Osteoblast (primary cell): ENCODE results near the gene NFAT5. TPM values are rescaled to one million over a fixed set of nuclear protein-coding genes. Genes with fewer than 3 reads are reported as not detected.

ENCODE experiments used
- DNase-seq: peaks from one replicate; pipeline ENCODE4 v3.0.0; 2011; ENCODE audit warnings: low spot score, mixed read lengths; ENCODE audit not compliant: insufficient read length; ENCODE audit errors: missing footprints
- H2AFZ ChIP-seq: 2 replicates; pipeline ENCODE4 v1.6.0; 2011; ENCODE audit warnings: mild to moderate bottlenecking, low read length
- H3K27ac ChIP-seq: 2 replicates; pipeline ENCODE4 v1.5.1; 2011; ENCODE audit warnings: mild to moderate bottlenecking, low read depth, low read length, moderate library complexity
- H3K27me3 ChIP-seq: 2 replicates; pipeline ENCODE4 v1.6.0; 2012; ENCODE audit warnings: mild to moderate bottlenecking, control low read depth, inconsistent platforms, low read length, moderate library complexity; ENCODE audit not compliant: insufficient read depth
- H3K36me3 ChIP-seq: 2 replicates; pipeline ENCODE4 v1.5.1; 2011; ENCODE audit warnings: mild to moderate bottlenecking, low read length, control low read depth, moderate library complexity; ENCODE audit not compliant: insufficient read depth
- H3K4me1 ChIP-seq: 2 replicates; pipeline ENCODE4 v1.5.1; 2011; ENCODE audit warnings: mild to moderate bottlenecking, low read length, control low read depth, moderate library complexity; ENCODE audit not compliant: insufficient read depth
- H3K4me2 ChIP-seq: 2 replicates; pipeline ENCODE4 v1.6.0; 2011; ENCODE audit warnings: mild to moderate bottlenecking, low read length; ENCODE audit not compliant: insufficient read depth
- H3K4me3 ChIP-seq: fragments of 200-600 bp; sonication (generic); 3 replicates; pipeline ENCODE4 v1.5.1; 2012; ENCODE audit warnings: mild to moderate bottlenecking, low read length, inconsistent platforms; ENCODE audit not compliant: insufficient read depth
- H3K79me2 ChIP-seq: 2 replicates; pipeline ENCODE4 v1.6.0; 2012; ENCODE audit warnings: mild to moderate bottlenecking, low read length, control low read depth, inconsistent platforms; ENCODE audit not compliant: insufficient read depth
- H3K9me3 ChIP-seq: 2 replicates; pipeline ENCODE4 v1.5.1; 2011; ENCODE audit warnings: low read depth, low read length, control low read depth
- H4K20me1 ChIP-seq: 2 replicates; pipeline ENCODE4 v1.6.0; 2012; ENCODE audit warnings: mild to moderate bottlenecking, low read length, control low read depth; ENCODE audit not compliant: insufficient read depth
- total RNA-seq: library from RNA; depleted of rRNA; stranded (reverse); fragments of >200 nt; gene quantifications from 2 replicates; pipeline ENCODE4 v1.2.3, GENCODE V29; 2012
- TF ChIP-seq, protein P1 (sequence below): IDR thresholded peaks from 2 replicates; pipeline ENCODE4 v1.5.1; 2011; ENCODE audit warnings: mild to moderate bottlenecking, low read depth, low read length, moderate library complexity; ENCODE audit errors: extremely low read depth

Gene NFAT5
- total RNA-seq, 1 donor: 29.3 TPM

DNA sequence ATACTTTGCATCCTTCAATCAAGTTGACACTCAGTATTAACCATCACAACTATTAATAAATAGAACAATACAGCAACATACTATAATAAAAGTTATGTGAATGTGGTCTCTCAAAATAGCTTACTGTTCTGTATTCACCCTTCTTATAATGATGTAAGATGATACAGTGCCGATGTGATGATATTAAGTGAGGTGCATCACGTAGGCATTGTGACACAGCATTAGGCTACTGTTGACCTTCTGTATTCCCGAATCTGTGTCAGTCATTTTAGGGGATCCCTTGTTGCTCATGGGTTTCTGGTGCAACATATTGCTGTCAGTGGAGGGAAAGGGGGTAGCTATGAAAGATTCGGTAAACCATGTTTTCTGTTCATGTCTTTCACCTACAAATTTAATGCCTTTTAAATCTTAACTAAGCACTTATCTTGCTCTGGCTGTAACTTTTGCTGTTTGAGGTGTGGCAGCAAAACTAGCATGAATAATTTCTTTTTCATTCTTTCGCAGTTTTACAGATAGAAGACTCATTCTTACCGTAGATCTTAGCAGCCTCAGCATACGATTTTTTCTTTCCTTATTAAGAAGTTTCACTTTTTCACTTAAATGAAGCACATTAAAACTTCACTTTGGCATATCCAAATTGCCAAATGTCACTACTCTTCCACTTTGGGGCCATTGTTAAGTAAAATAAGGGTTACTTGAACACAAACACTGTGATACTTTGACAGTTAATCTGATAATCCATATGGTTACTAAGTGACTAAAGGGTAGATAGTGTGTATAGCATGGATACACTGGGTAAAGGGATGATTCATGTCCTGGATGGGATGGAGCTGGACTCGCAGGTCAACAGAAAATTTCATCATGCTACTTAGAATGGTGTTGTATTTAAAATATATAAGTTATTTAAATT lies 29.6 kb downstream of the NFAT5 start:
- Histone ChIP-seq H2AFZ (no peak overlapping the region), H3K9me3 (no peaks in the 10 kb centered on the region), H3K4me2 (peak overlapping the region; percentile 54), H3K36me3 (no peaks in the 10 kb centered on the region), H3K79me2 (peaks cover 95% of the 10 kb centered on the region), H3K27ac (peak overlapping the region; percentile 62), H4K20me1 (peaks cover 55% of the 10 kb centered on the region), H3K4me3 (peak overlapping the region; percentile 13), H3K4me1 (peaks cover 10% of the 10 kb centered on the region), H3K27me3 (no peaks in the 10 kb centered on the region)
- TF ChIP-seq, protein P1, sequence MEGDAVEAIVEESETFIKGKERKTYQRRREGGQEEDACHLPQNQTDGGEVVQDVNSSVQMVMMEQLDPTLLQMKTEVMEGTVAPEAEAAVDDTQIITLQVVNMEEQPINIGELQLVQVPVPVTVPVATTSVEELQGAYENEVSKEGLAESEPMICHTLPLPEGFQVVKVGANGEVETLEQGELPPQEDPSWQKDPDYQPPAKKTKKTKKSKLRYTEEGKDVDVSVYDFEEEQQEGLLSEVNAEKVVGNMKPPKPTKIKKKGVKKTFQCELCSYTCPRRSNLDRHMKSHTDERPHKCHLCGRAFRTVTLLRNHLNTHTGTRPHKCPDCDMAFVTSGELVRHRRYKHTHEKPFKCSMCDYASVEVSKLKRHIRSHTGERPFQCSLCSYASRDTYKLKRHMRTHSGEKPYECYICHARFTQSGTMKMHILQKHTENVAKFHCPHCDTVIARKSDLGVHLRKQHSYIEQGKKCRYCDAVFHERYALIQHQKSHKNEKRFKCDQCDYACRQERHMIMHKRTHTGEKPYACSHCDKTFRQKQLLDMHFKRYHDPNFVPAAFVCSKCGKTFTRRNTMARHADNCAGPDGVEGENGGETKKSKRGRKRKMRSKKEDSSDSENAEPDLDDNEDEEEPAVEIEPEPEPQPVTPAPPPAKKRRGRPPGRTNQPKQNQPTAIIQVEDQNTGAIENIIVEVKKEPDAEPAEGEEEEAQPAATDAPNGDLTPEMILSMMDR: no peak
- peak; percentile 65 for DNase-seq

DNA sequence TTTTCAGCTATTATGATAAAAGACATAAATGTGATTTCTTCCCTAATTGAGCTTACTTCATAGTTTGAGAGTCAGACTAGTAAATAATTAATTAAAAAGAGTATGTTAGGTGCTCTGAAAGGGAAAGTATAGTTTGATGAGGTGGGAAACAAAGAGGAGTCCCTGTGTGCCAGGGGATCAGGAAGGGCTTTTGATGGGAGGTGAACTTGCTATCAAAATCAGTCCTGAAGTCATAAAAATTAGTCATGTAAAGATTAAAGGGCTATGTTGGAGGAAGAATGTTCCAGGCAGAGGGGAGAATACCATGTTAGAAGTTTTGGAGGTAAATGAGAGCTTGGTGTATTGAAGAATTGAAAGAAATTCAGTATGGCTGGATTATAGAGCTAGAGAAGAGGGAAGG lies 31.0 kb downstream of the NFAT5 start:
- H3K4me1 ChIP-seq: peaks cover 10% of the 10 kb centered on the region
- no peaks in the 10 kb centered on the region for H3K9me3 ChIP-seq
- H3K4me3 ChIP-seq: no peak overlapping the region
- H4K20me1 ChIP-seq: peaks cover 66% of the 10 kb centered on the region
- no peak overlapping the region for H3K27ac ChIP-seq
- TF ChIP-seq, protein P1: no peak
- H3K36me3 ChIP-seq: no peaks in the 10 kb centered on the region
- H3K4me2 ChIP-seq: no peak overlapping the region
- H3K79me2 ChIP-seq: peaks cover 95% of the 10 kb centered on the region
- H3K27me3 ChIP-seq: no peaks in the 10 kb centered on the region
- no peak overlapping the region for H2AFZ ChIP-seq
- DNase-seq: no peak

DNA sequence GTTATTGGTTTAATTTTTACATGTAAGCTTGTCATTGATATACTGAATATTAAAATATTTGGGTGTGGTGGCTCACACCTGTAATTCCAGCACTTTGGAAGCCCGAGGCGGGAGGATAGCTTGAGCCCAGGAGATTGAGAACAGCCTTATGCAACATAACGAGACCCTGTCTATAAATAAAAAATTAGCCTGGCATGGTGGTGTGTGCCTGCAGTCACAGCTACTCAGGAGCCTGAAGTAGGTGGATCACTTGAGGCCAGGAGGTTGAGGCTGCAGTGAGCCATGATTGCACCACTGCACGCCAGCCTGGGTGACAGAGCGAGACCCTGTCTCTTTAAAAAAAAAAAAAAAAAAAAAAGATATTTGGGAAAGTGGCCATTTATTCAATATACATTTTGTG lies 32.3 kb downstream of the NFAT5 start:
- Histone ChIP-seq H3K79me2 (peaks cover 95% of the 10 kb centered on the region), H3K27ac (no peak overlapping the region), H3K4me3 (no peak overlapping the region), H3K9me3 (no peaks in the 10 kb centered on the region), H4K20me1 (peaks cover 66% of the 10 kb centered on the region), H3K27me3 (no peaks in the 10 kb centered on the region), H3K4me2 (no peak overlapping the region), H3K36me3 (no peaks in the 10 kb centered on the region), H2AFZ (no peak overlapping the region), H3K4me1 (peaks cover 10% of the 10 kb centered on the region)
- TF ChIP-seq, protein P1: no peak
- no peak for DNase-seq

DNA sequence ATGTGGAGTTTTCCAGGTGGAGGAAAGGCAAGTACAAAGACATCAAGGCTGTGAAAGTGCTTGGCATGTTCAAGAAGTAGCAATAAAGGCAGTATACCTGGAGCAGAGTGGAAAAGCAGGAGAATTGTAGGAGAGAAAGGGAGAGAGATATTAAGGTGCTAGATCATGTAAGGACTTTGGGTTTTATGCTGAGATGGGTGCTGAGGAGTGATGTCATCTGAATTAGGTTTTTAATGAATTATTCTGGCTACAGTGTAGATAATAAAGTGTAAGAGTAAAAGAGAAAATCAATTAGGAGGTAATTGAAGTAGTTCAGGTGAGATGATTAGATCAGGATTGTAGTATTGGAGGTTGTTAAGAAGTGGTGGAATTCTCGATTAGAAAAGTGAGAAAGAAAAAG lies 34.0 kb downstream of the NFAT5 start:
- Histone ChIP-seq H3K79me2 (peaks cover 95% of the 10 kb centered on the region), H3K36me3 (no peaks in the 10 kb centered on the region), H3K27me3 (no peaks in the 10 kb centered on the region), H3K4me3 (no peak overlapping the region), H3K4me2 (no peak overlapping the region), H4K20me1 (peaks cover 65% of the 10 kb centered on the region), H2AFZ (no peak overlapping the region), H3K4me1 (peaks cover 10% of the 10 kb centered on the region), H3K9me3 (no peaks in the 10 kb centered on the region), H3K27ac (no peak overlapping the region)
- DNase-seq: no peak
- TF ChIP-seq, protein P1: no peak
